Ascending aorta (tissue), 2 donors: ENCODE data around the gene COL6A2. TPM values are rescaled to one million over a fixed set of nuclear protein-coding genes. Genes with fewer than 3 reads are reported as not detected.

ENCODE experiments used
- DNase-seq, 2 donors: peaks; one replicate each; pipeline ENCODE4 v3.0.0-alpha.2; 2019; ENCODE audit warnings: low spot score in 2 of 2
- H3K27ac ChIP-seq, 2 donors: fragments of 200-600 bp; sonication (generic); one replicate each; pipeline ENCODE4 v1.5.1; 2016 to 2017; ENCODE audit warnings: mild to moderate bottlenecking in 1 of 2
- H3K27me3 ChIP-seq: fragments of 200-600 bp; sonication (generic); one replicate; pipeline ENCODE4 v1.5.1; 2017
- H3K36me3 ChIP-seq, 2 donors: fragments of 200-600 bp; sonication (generic); one replicate each; pipeline ENCODE4 v1.5.1; 2016
- H3K4me1 ChIP-seq, 2 donors: fragments of 200-600 bp; sonication (generic); one replicate each; pipeline ENCODE4 v1.5.1; 2016 to 2017; ENCODE audit warnings: mild to moderate bottlenecking in 1 of 2
- H3K4me3 ChIP-seq, 2 donors: fragments of 200-600 bp; sonication (generic); one replicate each; pipeline ENCODE4 v1.5.1; 2016 to 2017; ENCODE audit warnings: mild to moderate bottlenecking in 1 of 2
- H3K9me3 ChIP-seq, 2 donors: fragments of 200-600 bp; sonication (generic); one replicate each; pipeline ENCODE4 v1.5.1; 2016
- intact Hi-C: fragments of 100-400 bp; cut with DNase I; formaldehyde crosslinking; loops from one replicate; pipeline ENCODE4 v1.15.1; 2023
- total RNA-seq: library from RNA; depleted of rRNA; stranded (reverse); fragments of >200 nt; gene quantifications from one replicate; pipeline ENCODE4 v1.1.0, GENCODE V29; 2016
- TF ChIP-seq, protein P1 (sequence below), 3 experiments: fragments of 200-600 bp in 2 of 3; fragments of 450-650 bp in 1 of 3; sonication (generic) in 2 of 3; IDR thresholded peaks; one replicate each; pipeline ENCODE4 v1.5.1; 2016 to 2019; ENCODE audit warnings: antibody characterized with exemption in 3 of 3, mild to moderate bottlenecking in 1 of 3, moderate library complexity in 1 of 3

Gene COL6A2
- total RNA-seq, 1 donor from 2014 or later: 1,704 TPM

DNA sequence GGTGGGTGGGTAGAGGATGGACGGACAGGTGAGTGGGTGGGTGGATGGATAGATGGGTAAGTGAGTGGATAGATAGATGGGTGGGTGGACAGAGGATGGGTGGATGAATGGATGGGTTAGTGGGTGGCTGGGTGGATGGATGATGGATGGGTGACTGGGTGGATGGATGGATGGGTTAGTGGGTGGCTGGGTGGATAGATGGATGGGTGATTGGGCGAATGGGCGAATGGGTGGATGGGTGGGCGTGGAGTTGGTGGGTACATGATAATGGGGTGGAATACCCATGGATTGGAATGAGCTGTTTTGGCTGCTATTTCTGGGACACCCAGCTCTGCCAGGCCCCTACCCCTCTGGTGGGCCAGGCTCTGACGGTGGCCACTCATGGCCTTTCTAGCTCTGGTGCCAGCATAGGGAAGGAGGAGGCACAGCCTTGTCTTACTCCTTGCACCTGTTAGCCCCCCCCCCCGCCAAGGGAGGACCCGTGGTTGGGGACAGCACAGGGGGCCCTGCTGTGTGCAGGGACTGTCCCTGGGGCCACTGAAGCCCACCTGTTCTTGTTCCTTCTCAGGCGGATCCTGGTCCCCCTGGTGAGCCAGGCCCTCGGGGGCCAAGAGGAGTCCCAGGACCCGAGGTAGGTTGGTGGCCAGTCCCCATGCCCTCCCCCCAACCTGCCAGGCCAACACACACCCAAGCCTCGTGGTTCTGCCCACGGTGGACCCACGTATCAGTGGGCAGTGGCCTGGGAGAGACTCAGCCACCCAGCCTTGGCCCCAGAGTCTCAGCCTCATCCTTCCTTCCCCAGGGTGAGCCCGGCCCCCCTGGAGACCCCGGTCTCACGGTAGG lies 26.4 kb downstream of the COL6A2 start:
- H3K4me1 ChIP-seq: no peaks in the 10 kb centered on the region
- H3K27ac ChIP-seq: no peak overlapping the region
- H3K4me3 ChIP-seq: no peak overlapping the region
- intact Hi-C loops: no loop called here
- peaks cover 88 to 94% of the 10 kb centered on the region in 2 donors for H3K36me3 ChIP-seq
- no peaks in the 10 kb centered on the region for H3K9me3 ChIP-seq
- TF ChIP-seq, protein P1, sequence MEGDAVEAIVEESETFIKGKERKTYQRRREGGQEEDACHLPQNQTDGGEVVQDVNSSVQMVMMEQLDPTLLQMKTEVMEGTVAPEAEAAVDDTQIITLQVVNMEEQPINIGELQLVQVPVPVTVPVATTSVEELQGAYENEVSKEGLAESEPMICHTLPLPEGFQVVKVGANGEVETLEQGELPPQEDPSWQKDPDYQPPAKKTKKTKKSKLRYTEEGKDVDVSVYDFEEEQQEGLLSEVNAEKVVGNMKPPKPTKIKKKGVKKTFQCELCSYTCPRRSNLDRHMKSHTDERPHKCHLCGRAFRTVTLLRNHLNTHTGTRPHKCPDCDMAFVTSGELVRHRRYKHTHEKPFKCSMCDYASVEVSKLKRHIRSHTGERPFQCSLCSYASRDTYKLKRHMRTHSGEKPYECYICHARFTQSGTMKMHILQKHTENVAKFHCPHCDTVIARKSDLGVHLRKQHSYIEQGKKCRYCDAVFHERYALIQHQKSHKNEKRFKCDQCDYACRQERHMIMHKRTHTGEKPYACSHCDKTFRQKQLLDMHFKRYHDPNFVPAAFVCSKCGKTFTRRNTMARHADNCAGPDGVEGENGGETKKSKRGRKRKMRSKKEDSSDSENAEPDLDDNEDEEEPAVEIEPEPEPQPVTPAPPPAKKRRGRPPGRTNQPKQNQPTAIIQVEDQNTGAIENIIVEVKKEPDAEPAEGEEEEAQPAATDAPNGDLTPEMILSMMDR (IDR thresholded peaks at IDR 0.05): no peak
- DNase-seq: peak; percentile 5 to 56
- H3K27me3 ChIP-seq: no peaks in the 10 kb centered on the region

DNA sequence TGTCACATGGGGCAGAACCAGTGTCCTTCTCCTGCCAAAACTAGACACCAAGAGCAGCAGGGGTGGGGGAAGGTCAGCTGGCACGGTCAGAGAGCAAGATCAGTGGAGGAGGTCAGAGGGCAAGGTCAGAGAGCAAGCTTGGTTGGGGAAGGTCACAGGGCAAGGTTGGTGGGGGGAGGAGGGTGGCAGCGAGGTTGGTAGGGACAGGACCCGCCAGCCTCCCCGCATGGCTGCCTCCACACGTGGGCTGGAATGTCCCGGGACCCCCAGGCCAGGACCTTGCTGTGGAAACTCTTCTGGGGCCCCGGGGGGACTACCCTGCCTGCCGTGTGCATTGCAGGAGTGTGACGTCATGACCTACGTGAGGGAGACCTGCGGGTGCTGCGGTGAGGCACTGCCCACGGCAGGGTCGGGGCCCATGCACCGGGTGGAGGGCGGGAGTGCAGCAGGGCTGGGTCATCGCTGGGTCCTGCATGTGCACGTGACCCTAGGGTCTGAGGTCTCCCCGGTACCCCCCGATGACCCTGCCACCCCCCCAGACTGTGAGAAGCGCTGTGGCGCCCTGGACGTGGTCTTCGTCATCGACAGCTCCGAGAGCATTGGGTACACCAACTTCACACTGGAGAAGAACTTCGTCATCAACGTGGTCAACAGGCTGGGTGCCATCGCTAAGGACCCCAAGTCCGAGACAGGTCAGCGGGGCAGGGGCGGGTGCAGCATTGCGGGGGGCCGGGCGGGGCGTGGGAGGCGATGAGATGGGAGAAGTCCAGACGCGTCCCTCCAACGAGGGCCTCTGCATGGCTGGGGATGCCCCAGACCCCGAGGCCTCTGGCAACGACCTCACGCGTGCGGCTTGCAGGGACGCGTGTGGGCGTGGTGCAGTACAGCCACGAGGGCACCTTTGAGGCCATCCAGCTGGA lies 27.3 kb downstream of the COL6A2 start:
- DNase-seq: peak; percentile 7 to 58
- Histone ChIP-seq H3K27ac (no peak overlapping the region), H3K27me3 (no peaks in the 10 kb centered on the region), H3K9me3 (no peaks in the 10 kb centered on the region), H3K36me3 (peaks cover 86 to 88% of the 10 kb centered on the region in 2 donors), H3K4me1 (no peaks in the 10 kb centered on the region), H3K4me3 (no peak overlapping the region)
- TF ChIP-seq, protein P1 (IDR thresholded peaks at IDR 0.05): no peak
- intact Hi-C loops: no loop called here

DNA sequence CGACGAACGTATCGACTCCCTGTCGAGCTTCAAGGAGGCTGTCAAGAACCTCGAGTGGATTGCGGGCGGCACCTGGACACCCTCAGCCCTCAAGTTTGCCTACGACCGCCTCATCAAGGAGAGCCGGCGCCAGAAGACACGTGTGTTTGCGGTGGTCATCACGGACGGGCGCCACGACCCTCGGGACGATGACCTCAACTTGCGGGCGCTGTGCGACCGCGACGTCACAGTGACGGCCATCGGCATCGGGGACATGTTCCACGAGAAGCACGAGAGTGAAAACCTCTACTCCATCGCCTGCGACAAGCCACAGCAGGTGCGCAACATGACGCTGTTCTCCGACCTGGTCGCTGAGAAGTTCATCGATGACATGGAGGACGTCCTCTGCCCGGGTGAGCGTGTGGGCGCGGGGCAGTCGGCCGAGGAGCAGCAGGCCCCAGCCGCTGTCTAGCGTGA lies 28.0 kb downstream of the COL6A2 start:
- H3K36me3 ChIP-seq: peaks cover 79 to 81% of the 10 kb centered on the region in 2 donors
- DNase-seq: peak; percentile 6 to 60
- TF ChIP-seq, protein P1 (IDR thresholded peaks at IDR 0.05): no peak

DNA sequence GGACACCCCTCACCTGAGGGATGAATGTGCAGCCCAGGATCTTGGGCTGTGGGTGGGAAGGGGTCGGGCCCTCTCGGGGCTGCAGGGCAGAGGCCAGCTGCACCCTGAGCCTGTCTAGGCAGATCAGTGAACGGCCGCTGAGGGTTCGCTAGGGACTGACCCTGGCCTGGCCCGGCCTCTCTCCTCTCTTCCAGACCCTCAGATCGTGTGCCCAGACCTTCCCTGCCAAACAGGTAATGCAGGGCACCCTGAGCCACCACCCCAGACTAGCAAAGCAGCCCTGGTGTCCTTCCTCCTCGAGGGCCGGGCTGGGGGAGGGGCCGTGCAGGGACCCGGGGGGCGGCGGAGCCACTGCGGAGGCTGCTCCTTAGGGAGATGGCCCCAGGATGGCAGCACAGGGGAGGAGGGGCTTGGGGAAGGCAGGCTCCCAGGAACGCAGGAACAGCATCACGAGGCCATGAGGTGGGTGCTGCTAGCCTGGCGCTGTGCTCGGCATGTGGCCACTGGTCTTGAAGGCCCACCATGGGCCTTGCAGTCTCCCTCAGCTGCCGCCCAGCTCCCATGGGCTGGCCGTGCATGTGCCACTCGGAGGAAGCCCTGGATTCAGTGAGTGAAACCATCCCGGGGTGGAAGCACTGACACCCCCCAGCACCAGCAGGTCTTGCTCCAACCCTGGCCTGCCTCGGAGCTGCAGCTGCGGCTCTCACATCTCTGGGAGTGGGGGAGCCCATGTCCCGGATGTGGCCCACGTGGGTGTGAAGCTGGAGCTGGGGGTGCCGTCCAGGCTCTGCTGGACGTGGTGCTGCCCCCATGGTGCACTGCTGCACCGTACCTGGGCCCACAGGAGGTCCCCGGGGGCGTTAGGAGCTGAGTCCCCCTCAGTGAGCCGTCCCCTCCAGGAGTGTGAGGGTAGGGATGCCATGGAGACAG lies 28.7 kb downstream of the COL6A2 start:
- Histone ChIP-seq H3K27ac (no peak overlapping the region), H3K4me3 (no peak overlapping the region), H3K36me3 (peaks cover 72 to 74% of the 10 kb centered on the region in 2 donors), H3K9me3 (no peaks in the 10 kb centered on the region), H3K27me3 (no peaks in the 10 kb centered on the region), H3K4me1 (no peaks in the 10 kb centered on the region)
- TF ChIP-seq, protein P1 (IDR thresholded peaks at IDR 0.05): no peak
- DNase-seq: peak; percentile 7 to 64
- intact Hi-C loops: no loop called here

More for the DNA sequence above, 28.0 kb downstream of the COL6A2 start:
- H3K27me3 ChIP-seq: no peaks in the 10 kb centered on the region
- H3K9me3 ChIP-seq: no peaks in the 10 kb centered on the region
- intact Hi-C loops: no loop called here
- no peak overlapping the region for H3K27ac ChIP-seq
- no peaks in the 10 kb centered on the region for H3K4me1 ChIP-seq
- no peak overlapping the region for H3K4me3 ChIP-seq
